ENCODE data around the gene ADRA2A.

GRCh38 chr10:111116211-111116610 is 39.4 kb downstream of the ADRA2A start:
- TF ChIP-seq POLR2A (IDR thresholded peaks at IDR 0.05; ENCODE audit: low read depth, low read length) (no peak), TAF1 (IDR thresholded peaks at IDR 0.05; ENCODE audit: low read depth, low read length) (no peak)
